Psoas muscle (tissue), 8 donors: ENCODE results near the gene RBFOX1. TPM values are rescaled to one million over a fixed set of nuclear protein-coding genes. Genes with fewer than 3 reads are reported as not detected.
A peak's percentile ranks its signal among the peaks of the same experiment; 100 is the strongest.

Source experiments
- ATAC-seq, 4 donors: fragments of 200-7000 bp; cut with Tn5 transposase; one replicate each; pipeline ENCODE4 v1.9.1; 2020; ENCODE audit warnings: moderate library complexity in 3 of 4, mild to moderate bottlenecking in 2 of 4
- DNase-seq, 2 donors: peaks; one replicate each; pipeline ENCODE4 v3.0.0-alpha.2; 2020
- H3K27ac ChIP-seq: fragments of 200-600 bp; one replicate; pipeline ENCODE4 v1.8.0; 2022
- H3K27me3 ChIP-seq, 3 donors: fragments of 200-600 bp in 1 of 3; one replicate each; pipeline versions ENCODE4 v1.6.1 to v1.8.0; 2013 to 2022; ENCODE audit warnings: low read length in 2 of 3, mild to moderate bottlenecking in 2 of 3, moderate library complexity in 1 of 3; ENCODE audit not compliant: insufficient read depth in 3 of 3
- H3K36me3 ChIP-seq, 2 donors: fragments of 200-600 bp in 1 of 2; one replicate each; pipeline versions ENCODE4 v1.6.1 to v1.8.0; 2013 to 2022; ENCODE audit warnings: low read depth in 1 of 2, mild to moderate bottlenecking in 1 of 2, moderate library complexity in 1 of 2; ENCODE audit not compliant: insufficient read depth in 1 of 2
- H3K4me1 ChIP-seq: fragments of 200-600 bp; one replicate; pipeline ENCODE4 v1.8.0; 2022
- H3K4me3 ChIP-seq: fragments of 200-600 bp; one replicate; pipeline ENCODE4 v1.8.0; 2022; ENCODE audit warnings: mild to moderate bottlenecking
- H3K9me3 ChIP-seq: fragments of 200-600 bp; one replicate; pipeline ENCODE4 v1.8.0; 2022
- WGBS, 3 donors: extraction: QIAGEN DNeasy Blood & Tissue Kit; methylation state at CpG; one replicate each; pipeline versions ENCODE4 v1.1.6 to v1.1.7; 2013; 5-methylcytosine and 5-hydroxymethylcytosine counted together
- intact Hi-C, 2 donors: fragments of 100-400 bp; cut with DNase I; formaldehyde crosslinking; loops; one replicate each; pipeline versions ENCODE4 v1.11.0 to v1.14.2; 2022
- polyA plus RNA-seq, 3 donors: library from polyadenylated mRNA; stranded (reverse); fragments of 200-250 nt; gene quantifications; one replicate each; pipeline ENCODE4 v1.2.3, GENCODE V29; 2013
- total RNA-seq, 4 donors: library from RNA; stranded (reverse); fragmentation: NEBNext Ultra II Directional in 2 of 4; extraction: Animal tissue kit (Norgen Biotek cat#: 25700) in 2 of 4; gene quantifications; one replicate each; pipeline versions ENCODE4 v1.2.1 to v1.2.4, GENCODE V29; 2021 to 2023
- TF ChIP-seq, protein P1 (sequence below): fragments of 200-600 bp; IDR thresholded peaks from one replicate; pipeline ENCODE4 v1.8.0; 2022; ENCODE audit warnings: antibody characterized with exemption
- donor health status: healthy with polysubstance abuse.
- donor health status: DM: no; HTN: no; CAD: no; lungs with moderate emphysema.
- donor health status: Bipolar disorder and iron deficiency.
- donor health status: healthy.
- donor health status: DM: yes; HTN: yes; CAD: no.
- donor health status: DM: no; HTN: no; CAD: no.
- donor health status: DM: no; HTN: no; CAD: no.
- donor health status: DM: yes; HTN: yes; CAD: no.

The RBFOX1 gene
- total and polyA plus RNA-seq, 7 donors: 2.8 to 141 (median 113) TPM

- TF ChIP-seq, protein P1, sequence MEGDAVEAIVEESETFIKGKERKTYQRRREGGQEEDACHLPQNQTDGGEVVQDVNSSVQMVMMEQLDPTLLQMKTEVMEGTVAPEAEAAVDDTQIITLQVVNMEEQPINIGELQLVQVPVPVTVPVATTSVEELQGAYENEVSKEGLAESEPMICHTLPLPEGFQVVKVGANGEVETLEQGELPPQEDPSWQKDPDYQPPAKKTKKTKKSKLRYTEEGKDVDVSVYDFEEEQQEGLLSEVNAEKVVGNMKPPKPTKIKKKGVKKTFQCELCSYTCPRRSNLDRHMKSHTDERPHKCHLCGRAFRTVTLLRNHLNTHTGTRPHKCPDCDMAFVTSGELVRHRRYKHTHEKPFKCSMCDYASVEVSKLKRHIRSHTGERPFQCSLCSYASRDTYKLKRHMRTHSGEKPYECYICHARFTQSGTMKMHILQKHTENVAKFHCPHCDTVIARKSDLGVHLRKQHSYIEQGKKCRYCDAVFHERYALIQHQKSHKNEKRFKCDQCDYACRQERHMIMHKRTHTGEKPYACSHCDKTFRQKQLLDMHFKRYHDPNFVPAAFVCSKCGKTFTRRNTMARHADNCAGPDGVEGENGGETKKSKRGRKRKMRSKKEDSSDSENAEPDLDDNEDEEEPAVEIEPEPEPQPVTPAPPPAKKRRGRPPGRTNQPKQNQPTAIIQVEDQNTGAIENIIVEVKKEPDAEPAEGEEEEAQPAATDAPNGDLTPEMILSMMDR: no peak
- H3K9me3 ChIP-seq: no peaks in the 10 kb centered on the region
- ATAC-seq (peak; percentile 34 to 57 (median 46)), DNase-seq (no peak)
- intact Hi-C loops: loop anchor here in 1 of 2 donors (10.0 kb wide), 1 partner anchor 107 kb away; no protein-coding TSS in a partner anchor
- H3K27ac ChIP-seq: peak overlapping the region; percentile 58
- no peaks in the 10 kb centered on the region for H3K36me3 ChIP-seq
- WGBS, 3 donors: 41 to 65% (median 42%) methylated on average over 5 of the region's 5 CpGs
- H3K27me3 ChIP-seq: no peaks in the 10 kb centered on the region
- H3K4me3 ChIP-seq: no peak overlapping the region
- H3K4me1 ChIP-seq: peaks cover 76% of the 10 kb centered on the region
Measured at GRCh38 chr16:7397901-7398300, 65.3 kb downstream of the RBFOX1 start.

GRCh38 chr16:7398536-7398935 is 65.9 kb downstream of the RBFOX1 start:
- peaks cover 70% of the 10 kb centered on the region for H3K4me1 ChIP-seq
- intact Hi-C loops: loop anchor here in 1 of 2 donors (10.0 kb wide), 1 partner anchor 106 kb away; no protein-coding TSS in a partner anchor
- no peaks in the 10 kb centered on the region for H3K27me3 ChIP-seq
- H3K27ac ChIP-seq: peak overlapping the region; percentile 46
- TF ChIP-seq, protein P1: no peak
- 72 to 80% (median 73%) methylated on average over 4 of the region's 4 CpGs for WGBS, 3 donors
- no peak overlapping the region for H3K4me3 ChIP-seq
- no peaks in the 10 kb centered on the region for H3K9me3 ChIP-seq
- DNase-seq (no peak), ATAC-seq (no peak)
- no peaks in the 10 kb centered on the region for H3K36me3 ChIP-seq

DNA sequence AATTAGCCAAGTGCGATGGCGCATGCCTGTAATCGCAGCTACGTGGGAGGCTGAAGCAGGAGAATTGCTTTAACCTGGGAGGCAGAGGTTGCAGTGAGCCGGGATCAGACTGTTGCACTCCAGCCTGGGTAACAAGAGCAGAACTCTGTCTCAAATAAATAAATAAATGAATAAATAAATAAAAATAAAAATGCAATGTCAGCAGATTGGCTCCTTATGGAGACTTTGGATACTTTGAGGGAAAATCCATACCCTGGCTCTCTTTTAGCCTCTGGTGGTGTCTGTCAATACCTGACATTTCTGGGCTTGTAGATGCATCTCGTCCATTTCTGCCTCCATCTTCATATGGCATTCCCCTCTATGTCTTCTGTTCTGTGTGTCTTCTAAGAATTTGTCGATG is 66.7 kb downstream of the RBFOX1 start:
- ATAC-seq (no peak), DNase-seq (no peak)
- Histone ChIP-seq H3K27me3 (no peaks in the 10 kb centered on the region), H3K36me3 (no peaks in the 10 kb centered on the region), H3K27ac (peak overlapping the region; percentile 20), H3K4me3 (no peak overlapping the region), H3K9me3 (no peaks in the 10 kb centered on the region), H3K4me1 (peaks cover 70% of the 10 kb centered on the region)
- intact Hi-C loops: loop anchor here in 1 of 2 donors (10.0 kb wide), 1 partner anchor 106 kb away; no protein-coding TSS in a partner anchor
- WGBS, 3 donors: 92 to 93% (median 93%) methylated on average over 7 of the region's 7 CpGs
- TF ChIP-seq, protein P1: no peak

GRCh38 chr16:7400117-7400890 is 67.7 kb downstream of the RBFOX1 start:
- Histone ChIP-seq H3K27ac (peak overlapping the region; percentile 20), H3K4me3 (no peak overlapping the region), H3K36me3 (no peaks in the 10 kb centered on the region), H3K27me3 (no peaks in the 10 kb centered on the region), H3K4me1 (peaks cover 70% of the 10 kb centered on the region), H3K9me3 (no peaks in the 10 kb centered on the region)
- DNase-seq (no peak), ATAC-seq (no peak)
- WGBS, 3 donors: 29 to 65% (median 33%) methylated on average over 5 of the region's 5 CpGs
- intact Hi-C loops: loop anchor here in 1 of 2 donors (10.0 kb wide), 2 partner anchors 136 to 204 kb away; no protein-coding TSS in a partner anchor
- TF ChIP-seq, protein P1: no peak
